GM13976 (cell line): Measurements from ENCODE around the gene TNS1.

Experiments
- DNase-seq: peaks from one replicate; pipeline ENCODE4 v3.0.0; 2012; ENCODE audit warnings: low spot score
- in situ Hi-C: fragments of 300-500 bp; cut with MboI; formaldehyde crosslinking; loops from one replicate; pipeline ENCODE4 v1.12.0; 2022; ENCODE audit warnings: low sequenced_read_pairs, mixed read lengths, inconsistent platforms; ENCODE audit not compliant: unreplicated experiment
- TF ChIP-seq, protein P1 (sequence below): IDR thresholded peaks from 2 replicates; pipeline ENCODE4 v1.5.1; 2012; ENCODE audit warnings: borderline replicate concordance, mild to moderate bottlenecking; ENCODE audit not compliant: insufficient read depth; ENCODE audit errors: extremely low read depth, missing control alignments, control extremely low read depth

The TNS1 gene

DNA sequence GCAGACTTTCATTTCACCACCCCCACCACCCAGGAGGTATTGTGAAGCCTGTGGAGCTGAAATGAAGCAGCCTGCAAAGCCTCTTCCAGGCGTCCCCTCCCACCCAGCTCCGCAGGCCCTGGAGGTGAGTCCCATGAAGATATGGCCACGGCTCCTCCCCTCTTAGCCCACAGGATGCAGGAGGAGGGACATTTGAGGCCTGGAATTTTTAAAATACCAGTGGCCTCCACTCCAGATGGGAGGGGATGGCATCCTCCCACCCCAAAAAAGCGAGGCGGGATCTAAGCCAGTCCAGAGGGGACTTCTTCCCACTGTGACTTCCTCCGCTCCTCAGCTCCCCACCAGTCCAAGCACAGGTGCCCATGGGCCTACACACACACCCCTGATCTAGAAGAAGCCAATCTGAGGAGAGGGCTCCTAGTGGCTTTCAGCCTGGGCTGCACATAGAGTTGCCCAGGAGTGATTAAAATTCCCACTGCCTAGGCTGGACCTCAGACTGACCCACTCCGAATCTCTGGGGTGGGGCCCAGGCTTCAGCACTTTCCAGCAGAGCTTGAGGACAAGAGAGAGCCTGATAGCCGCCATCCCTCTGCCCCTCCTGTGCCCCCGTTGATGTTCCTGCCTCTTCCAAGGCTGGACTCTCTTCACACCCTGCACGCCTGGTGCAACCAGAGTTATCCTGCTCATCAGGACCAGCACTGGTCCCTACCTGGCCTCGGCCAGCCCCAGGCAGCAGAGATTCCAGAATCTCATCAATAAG, 206.9 kb downstream of the TNS1 start:
- TF ChIP-seq, protein P1, sequence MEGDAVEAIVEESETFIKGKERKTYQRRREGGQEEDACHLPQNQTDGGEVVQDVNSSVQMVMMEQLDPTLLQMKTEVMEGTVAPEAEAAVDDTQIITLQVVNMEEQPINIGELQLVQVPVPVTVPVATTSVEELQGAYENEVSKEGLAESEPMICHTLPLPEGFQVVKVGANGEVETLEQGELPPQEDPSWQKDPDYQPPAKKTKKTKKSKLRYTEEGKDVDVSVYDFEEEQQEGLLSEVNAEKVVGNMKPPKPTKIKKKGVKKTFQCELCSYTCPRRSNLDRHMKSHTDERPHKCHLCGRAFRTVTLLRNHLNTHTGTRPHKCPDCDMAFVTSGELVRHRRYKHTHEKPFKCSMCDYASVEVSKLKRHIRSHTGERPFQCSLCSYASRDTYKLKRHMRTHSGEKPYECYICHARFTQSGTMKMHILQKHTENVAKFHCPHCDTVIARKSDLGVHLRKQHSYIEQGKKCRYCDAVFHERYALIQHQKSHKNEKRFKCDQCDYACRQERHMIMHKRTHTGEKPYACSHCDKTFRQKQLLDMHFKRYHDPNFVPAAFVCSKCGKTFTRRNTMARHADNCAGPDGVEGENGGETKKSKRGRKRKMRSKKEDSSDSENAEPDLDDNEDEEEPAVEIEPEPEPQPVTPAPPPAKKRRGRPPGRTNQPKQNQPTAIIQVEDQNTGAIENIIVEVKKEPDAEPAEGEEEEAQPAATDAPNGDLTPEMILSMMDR, result no peak
- in situ Hi-C loops, result loop anchor here (10.0 to 25.0 kb wide), 3 partner anchors 91 to 266 kb away; partner anchors contain the start of gene RUFY4
- no peak for DNase-seq

DNA sequence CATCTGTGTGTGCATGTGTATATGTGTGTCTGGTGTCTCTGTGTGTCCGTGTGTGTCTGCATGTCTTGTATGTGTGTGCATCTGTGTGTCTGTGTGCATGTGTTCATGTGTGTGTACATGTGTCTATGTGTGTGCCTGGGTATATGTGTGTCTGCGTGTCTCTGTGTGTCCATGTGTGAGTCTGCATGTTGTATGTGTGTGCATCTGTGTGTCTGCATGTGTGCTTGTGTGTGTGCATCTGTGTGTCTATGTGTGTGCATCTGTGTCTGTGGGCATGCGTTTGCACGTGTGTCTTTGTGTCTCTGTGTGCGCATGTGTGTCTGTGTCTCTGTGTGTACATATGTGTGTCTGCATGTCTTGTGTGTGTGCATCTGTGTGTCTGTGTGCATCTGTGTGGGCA, 207.7 kb downstream of the TNS1 start:
- in situ Hi-C loops, result loop anchor here (10.0 to 25.0 kb wide), 3 partner anchors 92 to 267 kb away; partner anchors contain the start of gene RUFY4
- TF ChIP-seq, protein P1, result no peak
- DNase-seq, result no peak

DNA sequence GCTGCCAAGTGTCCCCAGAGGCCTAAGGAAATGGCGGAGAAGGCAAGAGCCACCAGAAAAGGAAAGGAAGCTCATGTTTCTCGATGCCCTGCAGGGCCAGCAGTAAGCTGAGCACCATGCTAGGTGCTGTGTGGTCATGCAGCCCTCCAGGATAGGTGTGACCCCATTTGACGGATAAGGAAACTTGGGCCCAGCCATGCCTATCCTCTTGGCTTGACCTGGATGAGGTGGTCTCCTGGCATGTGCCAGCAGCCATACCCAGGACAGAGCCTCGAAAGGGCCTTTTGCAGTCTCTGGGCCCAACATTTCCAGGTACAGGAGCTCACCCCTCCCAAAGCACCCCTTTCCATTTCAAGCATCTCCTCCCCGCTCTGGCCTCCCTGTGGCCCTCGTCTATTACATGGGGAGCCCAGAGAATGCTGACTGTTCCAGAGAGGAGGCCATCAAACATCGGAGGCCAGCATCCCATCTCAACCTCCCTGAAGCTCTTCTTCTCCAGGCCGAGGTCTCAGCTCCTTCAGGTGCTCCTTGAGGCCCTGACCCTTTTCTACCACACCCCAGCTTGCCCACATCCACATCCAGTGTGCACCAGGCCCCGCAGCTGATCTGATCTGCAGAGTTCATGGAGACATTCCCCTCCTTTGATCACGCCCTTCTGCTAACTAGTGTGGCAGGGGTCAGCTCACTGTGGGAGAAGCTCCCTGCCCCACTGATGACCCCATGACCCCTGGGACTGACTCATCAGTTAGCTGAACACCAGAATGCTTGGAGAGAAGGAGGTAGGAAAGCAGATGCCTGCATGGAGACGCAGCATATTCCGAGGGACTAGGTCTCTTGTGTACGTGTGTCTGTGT, 208.4 kb downstream of the TNS1 start:
- DNase-seq, result no peak
- TF ChIP-seq, protein P1, result no peak
- in situ Hi-C loops, result loop anchor here (10.0 to 25.0 kb wide), 3 partner anchors 93 to 268 kb away; partner anchors contain the start of gene RUFY4

DNA sequence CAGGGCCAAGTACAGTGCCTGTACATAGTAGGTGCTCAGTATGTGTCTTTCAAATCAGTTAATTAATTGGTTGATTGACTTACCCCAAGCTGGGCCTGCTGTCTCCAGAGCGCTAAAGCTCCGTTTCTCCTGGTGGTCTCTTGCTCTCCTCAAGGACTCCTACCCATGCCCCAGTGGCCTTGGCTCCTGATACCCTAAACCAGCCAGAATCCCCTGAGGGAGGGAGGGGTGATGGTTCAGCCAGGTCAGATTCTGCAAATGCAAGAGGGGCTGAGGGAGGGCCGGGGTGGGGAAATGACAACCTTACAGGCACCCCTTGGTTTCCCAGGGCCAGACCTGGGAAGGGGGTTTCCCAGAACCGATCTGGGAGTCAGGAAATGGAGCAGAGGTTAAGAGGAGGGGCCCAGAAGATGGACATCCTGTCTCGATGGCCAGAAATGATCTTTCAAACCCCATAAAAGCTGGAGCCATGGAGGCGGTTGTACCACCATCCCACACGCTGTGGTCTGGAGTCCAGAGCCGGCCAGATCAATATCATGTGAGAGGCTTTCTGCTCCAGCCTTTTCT, 209.1 kb downstream of the TNS1 start:
- in situ Hi-C loops, result loop anchor here (10.0 to 25.0 kb wide), 3 partner anchors 94 to 269 kb away; partner anchors contain the start of gene RUFY4
- TF ChIP-seq, protein P1, result no peak

DNA sequence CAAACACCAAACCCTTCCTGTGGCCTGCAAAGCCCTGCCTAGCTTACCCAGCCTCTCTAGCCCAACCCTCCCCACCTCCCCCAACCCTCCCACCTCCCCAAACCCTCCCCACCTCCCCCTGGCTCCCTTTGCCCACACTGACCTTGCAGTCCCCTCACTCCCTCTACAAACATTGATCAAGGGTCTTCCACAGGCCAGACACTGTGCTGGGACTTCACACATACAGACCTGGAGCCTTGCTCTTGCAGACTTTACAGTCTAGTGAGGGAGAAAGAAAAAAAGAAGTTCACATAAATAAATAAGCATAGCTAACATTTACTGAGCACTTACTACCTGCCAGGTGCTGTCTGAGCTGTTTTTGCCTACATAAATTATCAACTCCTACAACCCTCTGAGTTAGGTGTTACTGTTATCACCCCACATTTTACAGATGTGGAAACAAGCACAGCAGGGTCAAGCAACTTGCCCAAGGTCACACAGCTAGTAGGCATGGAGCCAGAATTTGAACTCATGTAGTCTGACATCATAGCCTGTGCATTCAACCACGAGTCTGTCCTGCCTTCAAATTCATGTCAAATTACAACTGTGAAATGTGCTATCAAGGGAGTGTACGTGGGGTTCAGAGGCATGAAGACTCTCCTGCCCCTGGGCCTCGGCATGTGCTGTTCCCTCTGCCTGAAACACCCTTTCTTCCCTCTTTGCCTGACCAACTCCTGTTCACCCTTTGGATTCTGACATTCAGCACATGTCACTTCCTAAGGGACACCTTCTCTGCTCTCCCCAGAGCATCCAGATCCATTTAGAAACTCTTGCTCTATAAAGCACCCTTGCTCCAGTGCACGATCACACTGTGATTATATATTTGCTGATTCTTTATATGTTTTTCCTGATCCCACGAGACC, 209.9 kb downstream of the TNS1 start:
- TF ChIP-seq, protein P1, result no peak
- in situ Hi-C loops, result loop anchor here (10.0 to 25.0 kb wide), 3 partner anchors 94 to 269 kb away; partner anchors contain the start of gene RUFY4
- no peak for DNase-seq

More for the DNA sequence above, 209.1 kb downstream of the TNS1 start:
- DNase-seq, result no peak
